NOMO-1 treated with dmso at 0.1 percent for 144 hours (cell line): Measurements from ENCODE around the gene TMEM178B.
"Not testable (repeated sequence)": the region's sequence is repeated elsewhere in the genome, so short reads cannot be mapped to it uniquely, and the experiment has no call there.

Experiments
- DNase-seq: peaks from one replicate; lab custom pipeline; 2025; ENCODE audit not compliant: unreplicated experiment; lab: John Stamatoyannopoulos, UW

TMEM178B gene

GRCh38 chr7:141378405-141378804 is 304.5 kb downstream of the TMEM178B start:
- no peak for DNase-seq

GRCh38 chr7:141381794-141382427 is 308.0 kb downstream of the TMEM178B start:
- DNase-seq, result no peak

- DNase-seq, result not testable (repeated sequence)
Observed at GRCh38 chr7:141383356-141383755, 309.5 kb downstream of the TMEM178B start.

GRCh38 chr7:141386881-141387280 is 313.0 kb downstream of the TMEM178B start:
- DNase-seq, result no peak

GRCh38 chr7:141387521-141388217 is 313.8 kb downstream of the TMEM178B start:
- DNase-seq, result no peak

DNA sequence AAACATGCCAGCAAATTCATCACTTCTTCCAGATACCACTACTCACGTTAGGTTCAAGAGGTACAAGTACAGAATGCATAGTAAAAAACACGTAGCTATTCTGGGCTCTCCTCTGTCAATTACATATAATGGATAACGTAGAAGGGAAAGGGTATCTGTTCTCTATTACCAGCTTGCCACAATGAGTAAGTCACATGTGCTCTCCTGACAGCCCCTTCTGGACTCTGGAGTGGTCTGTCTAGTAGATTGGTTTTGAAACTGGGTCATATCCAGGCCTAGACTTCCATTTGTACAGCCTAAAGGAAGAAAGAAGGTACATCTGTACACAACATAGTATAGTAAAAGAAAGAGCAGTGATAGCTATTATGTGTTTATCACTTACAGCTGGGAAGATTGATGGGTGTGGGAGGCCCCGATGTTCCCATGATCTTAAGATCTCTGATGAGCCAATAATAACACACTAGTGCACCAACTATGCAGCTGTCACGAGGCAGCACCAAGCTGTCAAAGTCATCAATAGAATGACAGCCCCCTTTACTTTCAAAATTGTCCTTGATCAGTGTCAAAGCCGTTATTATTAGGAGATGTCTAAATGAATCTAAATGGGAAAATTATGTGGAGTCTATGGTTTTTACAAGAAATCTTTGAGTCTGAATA is 315.4 kb downstream of the TMEM178B start:
- no peak for DNase-seq

GRCh38 chr7:141390339-141390738 is 316.5 kb downstream of the TMEM178B start:
- DNase-seq, result no peak

- DNase-seq, result no peak
Observed at GRCh38 chr7:141393056-141393455, 319.2 kb downstream of the TMEM178B start.

- no peak for DNase-seq
Observed at GRCh38 chr7:141397236-141398163, 323.6 kb downstream of the TMEM178B start.

GRCh38 chr7:141400356-141400755 is 326.5 kb downstream of the TMEM178B start:
- DNase-seq, result no peak

DNA sequence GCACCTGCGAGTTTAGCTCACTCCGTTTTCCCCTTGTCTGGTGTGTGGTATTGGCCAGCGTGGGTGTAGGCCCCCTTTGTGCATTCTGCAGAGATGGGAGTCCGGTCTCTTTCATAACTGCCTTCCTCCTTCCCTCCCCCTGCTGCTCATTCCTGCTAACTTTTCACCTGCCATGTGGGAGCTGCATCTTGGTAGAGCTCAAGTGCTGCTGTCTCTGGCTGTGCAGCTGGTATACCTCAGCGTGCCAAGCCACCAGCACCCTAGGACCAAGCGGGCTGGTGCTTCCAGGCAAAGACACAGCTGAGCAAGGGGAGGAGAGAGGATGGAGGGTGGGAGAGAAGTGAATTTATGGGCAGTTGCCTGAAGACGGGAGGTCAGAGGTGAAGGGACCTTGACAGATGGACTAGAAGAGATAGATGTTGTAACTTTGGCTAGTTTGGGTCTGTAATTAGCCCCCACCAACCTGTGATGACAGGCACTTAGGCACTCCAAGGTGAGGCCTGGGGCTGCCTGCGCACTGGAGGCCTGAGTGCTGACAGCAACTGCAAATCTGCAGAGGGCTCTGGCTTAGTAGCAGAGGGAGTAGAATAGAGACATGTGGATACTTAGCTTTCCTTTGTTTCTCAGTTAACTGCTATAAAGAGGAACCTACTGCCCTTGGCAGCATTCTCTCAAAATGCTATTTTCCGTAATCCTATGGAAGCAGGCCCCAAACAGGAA is 328.6 kb downstream of the TMEM178B start:
- no peak for DNase-seq

DNA sequence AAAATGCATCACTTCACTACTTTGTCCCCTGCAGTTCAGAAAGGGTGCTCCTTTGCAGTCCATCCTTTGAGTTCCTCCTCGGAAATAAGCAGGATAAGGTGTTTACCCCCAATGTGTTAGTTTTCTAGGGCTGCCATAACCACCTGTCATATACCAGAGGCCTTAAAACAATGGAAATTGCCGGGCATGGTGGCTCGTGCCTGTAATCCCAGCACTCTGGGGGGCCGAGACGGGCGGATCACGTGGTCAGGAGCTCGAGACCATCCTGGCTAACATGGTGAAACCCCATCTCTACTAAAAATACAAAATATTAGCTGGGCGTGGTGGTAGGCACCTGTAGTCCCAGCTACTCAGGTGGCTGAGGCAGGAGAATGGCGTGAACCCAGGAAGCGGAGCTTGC is 330.0 kb downstream of the TMEM178B start:
- not testable (repeated sequence) for DNase-seq

GRCh38 chr7:141406347-141406746 is 332.5 kb downstream of the TMEM178B start:
- DNase-seq, result no peak

GRCh38 chr7:141407893-141408292 is 334.0 kb downstream of the TMEM178B start:
- DNase-seq, result no peak

- no peak for DNase-seq
Observed at GRCh38 chr7:141408440-141408839, 334.6 kb downstream of the TMEM178B start.

- no peak for DNase-seq
Observed at GRCh38 chr7:141409219-141409618, 335.4 kb downstream of the TMEM178B start.

DNA sequence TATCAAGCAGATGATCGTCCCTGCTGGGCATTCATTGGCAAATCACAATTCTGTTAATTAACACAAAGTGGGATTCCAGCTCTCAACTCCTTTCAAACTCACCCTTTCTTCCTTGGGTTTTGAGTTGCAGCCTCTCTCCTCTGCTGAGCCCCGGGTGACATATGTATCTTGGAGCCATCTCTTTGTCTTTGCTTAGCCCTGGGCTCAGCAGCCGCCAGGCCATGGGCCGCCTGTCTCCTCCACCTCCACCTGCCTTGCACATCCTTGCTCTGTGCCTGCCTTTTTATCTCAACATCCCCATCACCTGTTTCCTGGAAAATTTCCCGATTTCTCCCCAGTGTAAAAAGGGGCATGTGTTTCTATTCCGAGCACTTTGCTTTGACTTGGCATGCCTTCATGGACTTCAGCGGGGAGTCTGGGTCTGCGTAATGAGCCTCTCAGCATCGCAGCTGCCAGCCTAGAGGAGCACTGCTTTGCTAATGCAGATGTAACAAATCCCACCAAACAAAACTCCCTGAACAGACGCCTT is 336.0 kb downstream of the TMEM178B start:
- DNase-seq, result no peak

- no peak for DNase-seq
Observed at GRCh38 chr7:141410353-141411000, 336.6 kb downstream of the TMEM178B start.

GRCh38 chr7:141411133-141411532 is 337.3 kb downstream of the TMEM178B start:
- DNase-seq, result no peak

- no peak for DNase-seq
Observed at GRCh38 chr7:141415999-141416398, 342.1 kb downstream of the TMEM178B start.
